Measurements from ENCODE around the gene SEPTIN2. TPM values are rescaled to one million over a fixed set of nuclear protein-coding genes. Genes with fewer than 3 reads are reported as not detected.

Gene SEPTIN2
- total and polyA plus RNA-seq, 2 donors from 2014 or later: 187 to 435 TPM

DNA sequence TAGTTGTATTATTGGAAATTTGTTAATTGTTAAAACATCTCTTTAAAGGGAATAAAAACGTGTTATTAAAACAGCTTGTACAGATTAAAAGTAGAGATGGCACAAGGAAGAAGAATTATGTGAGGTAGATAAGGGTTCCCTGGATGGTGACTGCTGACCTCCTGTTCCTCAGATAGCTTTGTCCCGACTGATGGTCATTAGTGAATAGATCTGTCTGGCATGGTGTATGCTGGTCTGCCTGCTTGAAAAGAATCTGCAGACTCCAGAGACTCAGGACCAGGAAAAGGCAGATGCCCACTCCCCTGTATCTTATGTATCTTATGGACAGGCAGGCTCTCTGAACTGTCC, 34.8 kb downstream of the SEPTIN2 start:
- DNase-seq: no peak
- Histone ChIP-seq H3K27me3 (ENCODE audit: control insufficient read depth, insufficient read depth, low read length) (no peaks in the 10 kb centered on the region), H3K36me3 (ENCODE audit: control insufficient read depth in 2 of 3, insufficient read depth in 3 of 3, low read length in 3 of 3) (peaks cover 8 to 49% (median 23%) of the 10 kb centered on the region in 3 donors), H3K9ac (ENCODE audit: low read length in 3 of 3) (no peak overlapping the region), H3K4me1 (ENCODE audit: control insufficient read depth in 2 of 3, insufficient read depth in 2 of 3, low read depth in 1 of 3, low read length in 3 of 3) (peaks cover 8 to 34% (median 20%) of the 10 kb centered on the region in 3 donors), H3K27ac (ENCODE audit: low read depth in 2 of 2, low read length in 2 of 2) (peak overlapping the region; percentile 73 to 79), H3K4me3 (ENCODE audit: low read length in 3 of 3) (peak overlapping the region in 1 of 3 donors; percentile 7), H3K9me3 (ENCODE audit: control insufficient read depth in 2 of 3, insufficient read depth in 1 of 3, low read length in 3 of 3) (no peaks in the 10 kb centered on the region)
- FAIRE-seq: no peak
- TF ChIP-seq, protein P1, sequence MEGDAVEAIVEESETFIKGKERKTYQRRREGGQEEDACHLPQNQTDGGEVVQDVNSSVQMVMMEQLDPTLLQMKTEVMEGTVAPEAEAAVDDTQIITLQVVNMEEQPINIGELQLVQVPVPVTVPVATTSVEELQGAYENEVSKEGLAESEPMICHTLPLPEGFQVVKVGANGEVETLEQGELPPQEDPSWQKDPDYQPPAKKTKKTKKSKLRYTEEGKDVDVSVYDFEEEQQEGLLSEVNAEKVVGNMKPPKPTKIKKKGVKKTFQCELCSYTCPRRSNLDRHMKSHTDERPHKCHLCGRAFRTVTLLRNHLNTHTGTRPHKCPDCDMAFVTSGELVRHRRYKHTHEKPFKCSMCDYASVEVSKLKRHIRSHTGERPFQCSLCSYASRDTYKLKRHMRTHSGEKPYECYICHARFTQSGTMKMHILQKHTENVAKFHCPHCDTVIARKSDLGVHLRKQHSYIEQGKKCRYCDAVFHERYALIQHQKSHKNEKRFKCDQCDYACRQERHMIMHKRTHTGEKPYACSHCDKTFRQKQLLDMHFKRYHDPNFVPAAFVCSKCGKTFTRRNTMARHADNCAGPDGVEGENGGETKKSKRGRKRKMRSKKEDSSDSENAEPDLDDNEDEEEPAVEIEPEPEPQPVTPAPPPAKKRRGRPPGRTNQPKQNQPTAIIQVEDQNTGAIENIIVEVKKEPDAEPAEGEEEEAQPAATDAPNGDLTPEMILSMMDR (IDR thresholded peaks at IDR 0.05; ENCODE audit: borderline replicate concordance, extremely low read depth, insufficient read depth): no peak
- intact Hi-C loops (cut with DNase I): no loop called here

DNA sequence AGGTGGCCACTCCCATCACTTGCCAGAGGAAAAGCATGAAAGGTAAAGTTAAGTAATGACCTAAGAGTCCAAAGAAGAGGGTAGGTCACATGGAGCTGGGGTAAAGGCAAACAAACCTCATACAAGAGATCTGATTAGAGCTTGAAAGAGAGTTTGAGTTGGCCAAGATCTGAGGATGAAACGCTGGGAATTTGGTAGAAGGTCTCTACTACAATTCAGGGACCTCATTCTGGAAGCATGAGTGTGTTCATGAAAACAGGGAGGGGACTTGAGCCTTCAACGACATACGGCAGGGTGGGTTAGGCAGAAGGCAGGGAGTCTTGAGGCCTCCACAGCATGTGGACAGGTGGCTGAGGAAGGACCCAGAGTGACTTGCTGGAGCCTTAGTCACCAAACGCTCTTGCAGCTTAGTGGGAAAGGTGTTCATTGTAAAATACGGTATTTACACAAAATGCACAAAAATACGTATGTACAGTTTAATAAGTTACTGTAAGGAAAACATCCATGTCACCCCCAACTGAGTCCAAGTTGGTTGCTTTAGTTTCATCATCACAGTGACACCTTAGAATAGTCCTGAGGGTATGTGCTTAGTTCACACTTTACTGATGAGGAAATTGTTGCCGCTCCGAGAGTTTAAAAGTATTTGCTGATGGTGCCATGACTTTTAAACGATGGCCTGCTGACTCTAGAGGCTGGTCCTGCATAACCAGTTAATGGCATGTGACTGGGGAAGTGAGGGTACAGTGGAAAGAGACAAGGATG, 35.3 kb downstream of the SEPTIN2 start:
- Histone ChIP-seq H3K27ac (ENCODE audit: low read depth in 2 of 2, low read length in 2 of 2) (peak overlapping the region; percentile 73 to 79), H3K4me3 (ENCODE audit: low read length in 3 of 3) (peak overlapping the region in 2 of 3 donors; percentile 7 to 14), H3K9me3 (ENCODE audit: control insufficient read depth in 2 of 3, insufficient read depth in 1 of 3, low read length in 3 of 3) (no peaks in the 10 kb centered on the region), H3K36me3 (ENCODE audit: control insufficient read depth in 2 of 3, insufficient read depth in 3 of 3, low read length in 3 of 3) (peaks cover 8 to 43% (median 21%) of the 10 kb centered on the region in 3 donors), H3K9ac (ENCODE audit: low read length in 3 of 3) (peak overlapping the region in 1 of 3 donors; percentile 31), H3K4me1 (ENCODE audit: control insufficient read depth in 2 of 3, insufficient read depth in 2 of 3, low read depth in 1 of 3, low read length in 3 of 3) (peaks cover 8 to 34% (median 20%) of the 10 kb centered on the region in 3 donors), H3K27me3 (ENCODE audit: control insufficient read depth, insufficient read depth, low read length) (no peaks in the 10 kb centered on the region)
- FAIRE-seq (no peak), DNase-seq (peak in 2 of 5 donors; percentile 56 to 63)
- TF ChIP-seq, protein P1 (IDR thresholded peaks at IDR 0.05; ENCODE audit: borderline replicate concordance, extremely low read depth, insufficient read depth): no peak
- intact Hi-C loops (cut with DNase I): no loop called here

DNA sequence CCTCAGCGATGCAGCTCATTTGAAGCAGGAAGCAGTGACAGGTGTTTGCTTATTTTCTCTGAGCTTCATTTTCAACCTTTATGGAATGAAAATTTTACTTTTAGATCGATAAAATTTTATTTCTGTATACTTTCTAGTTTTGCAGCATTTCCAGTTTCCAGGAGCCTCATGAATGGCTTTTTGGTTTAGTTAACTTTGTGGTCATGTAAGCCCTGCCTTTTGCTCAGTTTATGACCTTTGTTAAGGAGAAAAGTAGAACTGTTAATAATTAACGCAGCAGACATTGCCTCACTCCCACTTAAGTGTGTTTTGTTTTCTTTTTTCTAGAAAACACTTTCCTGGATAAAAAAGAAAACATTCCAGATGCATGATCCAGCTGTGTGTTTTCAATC, 35.9 kb downstream of the SEPTIN2 start:
- H3K36me3 ChIP-seq (ENCODE audit: control insufficient read depth in 2 of 3, insufficient read depth in 3 of 3, low read length in 3 of 3): peaks cover 8 to 37% (median 18%) of the 10 kb centered on the region in 3 donors
- peak in 2 of 5 donors; percentile 71 for DNase-seq
- peak overlapping the region; percentile 73 to 79 for H3K27ac ChIP-seq (ENCODE audit: low read depth in 2 of 2, low read length in 2 of 2)
- no peaks in the 10 kb centered on the region for H3K9me3 ChIP-seq (ENCODE audit: control insufficient read depth in 2 of 3, insufficient read depth in 1 of 3, low read length in 3 of 3)
- peak; percentile 46 for FAIRE-seq
- intact Hi-C loops (cut with DNase I): no loop called here
- peaks cover 8 to 34% (median 20%) of the 10 kb centered on the region in 3 donors for H3K4me1 ChIP-seq (ENCODE audit: control insufficient read depth in 2 of 3, insufficient read depth in 2 of 3, low read depth in 1 of 3, low read length in 3 of 3)
- TF ChIP-seq, protein P1 (IDR thresholded peaks at IDR 0.05; ENCODE audit: borderline replicate concordance, extremely low read depth, insufficient read depth): no peak
- H3K4me3 ChIP-seq (ENCODE audit: low read length in 3 of 3): peak overlapping the region in 1 of 3 donors; percentile 7
- no peaks in the 10 kb centered on the region for H3K27me3 ChIP-seq (ENCODE audit: control insufficient read depth, insufficient read depth, low read length)
- H3K9ac ChIP-seq (ENCODE audit: low read length in 3 of 3): no peak overlapping the region
